HPDE6-E6E7 (cell line): ENCODE results near the gene SLC2A3.
"Not testable (repeated sequence)": the region's sequence is repeated elsewhere in the genome, so short reads cannot be mapped to it uniquely, and the experiment has no call there.

Source experiments
- DNase-seq: peaks from one replicate; pipeline ENCODE4 v3.0.0; 2011; ENCODE audit warnings: missing footprints; ENCODE audit errors: extremely low spot score

SLC2A3 gene

GRCh38 chr12:7916936-7917335, 19.1 kb downstream of the SLC2A3 start:
- DNase-seq: no peak

- DNase-seq: no peak
These were observed 20.2 kb downstream of the SLC2A3 start for GRCh38 chr12:7915661-7916403.

GRCh38 chr12:7910106-7910505, 25.9 kb downstream of the SLC2A3 start:
- not testable (repeated sequence) for DNase-seq

GRCh38 chr12:7907009-7907408, 29.0 kb downstream of the SLC2A3 start:
- DNase-seq: peak; percentile 34

- not testable (repeated sequence) for DNase-seq
These were observed 29.7 kb downstream of the SLC2A3 start for GRCh38 chr12:7906303-7906702.

GRCh38 chr12:7905600-7906125, 30.3 kb downstream of the SLC2A3 start:
- not testable (repeated sequence) for DNase-seq

- no peak for DNase-seq
These were observed 30.9 kb downstream of the SLC2A3 start for GRCh38 chr12:7905071-7905470.

GRCh38 chr12:7902416-7902815, 33.6 kb downstream of the SLC2A3 start:
- not testable (repeated sequence) for DNase-seq

- no peak for DNase-seq
These were observed 36.2 kb downstream of the SLC2A3 start for GRCh38 chr12:7899755-7900154.

GRCh38 chr12:7896726-7897125, 39.3 kb downstream of the SLC2A3 start:
- DNase-seq: not testable (repeated sequence)

GRCh38 chr12:7892186-7892980, 43.6 kb downstream of the SLC2A3 start:
- DNase-seq: no peak

- no peak for DNase-seq
These were observed 51.3 kb downstream of the SLC2A3 start for GRCh38 chr12:7884689-7885088.

GRCh38 chr12:7881736-7882120, 54.3 kb downstream of the SLC2A3 start:
- not testable (repeated sequence) for DNase-seq

- DNase-seq: not testable (repeated sequence)
These were observed 54.8 kb downstream of the SLC2A3 start for GRCh38 chr12:7880952-7881735.

- DNase-seq: no peak
These were observed 56.7 kb downstream of the SLC2A3 start for GRCh38 chr12:7879246-7879645.

- DNase-seq: no peak
These were observed 58.6 kb downstream of the SLC2A3 start for GRCh38 chr12:7877420-7877819.

- no peak for DNase-seq
These were observed 63.2 kb downstream of the SLC2A3 start, which contains the start of gene SLC2A14 for GRCh38 chr12:7872566-7873319. TSS of gene SLC2A14 (minus strand) at chr12:7872915. CDS start at chr12:7869880, 3,035 bp downstream.

GRCh38 chr12:7870335-7870734, 65.7 kb downstream of the SLC2A3 start:
- no peak for DNase-seq
